H9 (cell line): ENCODE results near the gene DPH3. TPM values are rescaled to one million over a fixed set of nuclear protein-coding genes. Genes with fewer than 3 reads are reported as not detected.

ENCODE experiments used
- DNase-seq: peaks from one replicate; pipeline ENCODE4 v3.0.0-alpha.2; 2017
- H2AFZ ChIP-seq: one replicate; pipeline ENCODE4 v1.6.1; 2013; ENCODE audit warnings: mild to moderate bottlenecking, low read length, control low read depth, moderate library complexity
- H2AK5ac ChIP-seq: 2 replicates; pipeline ENCODE4 v1.6.1; 2013; ENCODE audit warnings: low read length, control low read depth, mixed read lengths; ENCODE audit not compliant: insufficient read length
- H2BK120ac ChIP-seq: one replicate; pipeline ENCODE4 v1.6.1; 2013; ENCODE audit warnings: low read depth, mild to moderate bottlenecking, low read length, control low read depth, inconsistent platforms; ENCODE audit not compliant: poor library complexity, severe bottlenecking
- H2BK12ac ChIP-seq: 2 replicates; pipeline ENCODE4 v1.6.1; 2013; ENCODE audit warnings: low read length, control low read depth, mixed read lengths, low read depth; ENCODE audit not compliant: insufficient read length
- H2BK15ac ChIP-seq: 2 replicates; pipeline ENCODE4 v1.6.1; 2013; ENCODE audit warnings: low read depth, low read length, control low read depth
- H2BK20ac ChIP-seq: one replicate; pipeline ENCODE4 v1.6.1; 2013; ENCODE audit warnings: low read depth, mild to moderate bottlenecking, low read length, control low read depth, inconsistent platforms; ENCODE audit not compliant: poor library complexity, severe bottlenecking
- H2BK5ac ChIP-seq: 2 replicates; pipeline ENCODE4 v1.6.1; 2013; ENCODE audit warnings: low read length, control low read depth, mixed read lengths; ENCODE audit not compliant: insufficient read length
- H3K14ac ChIP-seq: 2 replicates; pipeline ENCODE4 v1.6.1; 2013; ENCODE audit warnings: low read length, control low read depth; ENCODE audit not compliant: insufficient read depth
- H3K18ac ChIP-seq: 2 replicates; pipeline ENCODE4 v1.6.1; 2013; ENCODE audit warnings: low read depth, mild to moderate bottlenecking, mixed read lengths, low read length, control low read depth; ENCODE audit not compliant: insufficient read length
- H3K23ac ChIP-seq: 2 replicates; pipeline ENCODE4 v1.6.1; 2013; ENCODE audit warnings: low read length, control low read depth, mixed read lengths, low read depth; ENCODE audit not compliant: insufficient read length
- H3K23me2 ChIP-seq: 2 replicates; pipeline ENCODE4 v1.6.1; 2013; ENCODE audit warnings: low read depth, mild to moderate bottlenecking, mixed read lengths, low read length, control low read depth; ENCODE audit not compliant: insufficient read length, poor library complexity, severe bottlenecking
- H3K27ac ChIP-seq: 2 replicates; pipeline ENCODE4 v1.5.1; 2013; ENCODE audit warnings: low read length, control low read depth, mixed read lengths, low read depth; ENCODE audit not compliant: insufficient read length
- H3K27me3 ChIP-seq: 2 replicates; pipeline ENCODE4 v1.6.1; 2013; ENCODE audit warnings: low read length, control low read depth, inconsistent platforms; ENCODE audit not compliant: insufficient read depth
- H3K4ac ChIP-seq: 2 replicates; pipeline ENCODE4 v1.6.1; 2013; ENCODE audit warnings: low read depth, mild to moderate bottlenecking, control low read depth, inconsistent platforms, low read length, moderate library complexity
- H3K4me1 ChIP-seq: 2 replicates; pipeline ENCODE4 v1.6.1; 2013; ENCODE audit warnings: low read length, control low read depth, inconsistent platforms; ENCODE audit not compliant: insufficient read depth
- H3K4me2 ChIP-seq: 2 replicates; pipeline ENCODE4 v1.6.1; 2013; ENCODE audit warnings: low read length, control low read depth, mixed read lengths; ENCODE audit not compliant: insufficient read length, insufficient read depth
- H3K56ac ChIP-seq: 2 replicates; pipeline ENCODE4 v1.6.1; 2013; ENCODE audit warnings: low read depth, mild to moderate bottlenecking, mixed read lengths, low read length, control low read depth; ENCODE audit not compliant: insufficient read length
- H3K79me1 ChIP-seq: 2 replicates; pipeline ENCODE4 v1.6.1; 2013; ENCODE audit warnings: low read depth, mild to moderate bottlenecking, moderate library complexity, low read length, control low read depth, inconsistent platforms; ENCODE audit not compliant: insufficient read depth, poor library complexity, severe bottlenecking
- H3K79me2 ChIP-seq: 2 replicates; pipeline ENCODE4 v1.6.1; 2013; ENCODE audit warnings: low read length, control low read depth, inconsistent platforms; ENCODE audit not compliant: insufficient read depth
- H3K9ac ChIP-seq: 2 replicates; pipeline ENCODE4 v1.6.1; 2013; ENCODE audit warnings: low read length, control low read depth, mixed read lengths; ENCODE audit not compliant: insufficient read length; ENCODE audit errors: extremely low read depth
- H3K9me3 ChIP-seq: one replicate; pipeline ENCODE4 v1.6.1; 2013; ENCODE audit warnings: low read depth, low read length, inconsistent platforms; ENCODE audit not compliant: control insufficient read depth
- H3T11ph ChIP-seq: one replicate; pipeline ENCODE4 v1.6.1; 2013; ENCODE audit warnings: mild to moderate bottlenecking, low read length, control low read depth, inconsistent platforms
- H4K20me1 ChIP-seq: one replicate; pipeline ENCODE4 v1.6.1; 2013; ENCODE audit not compliant: control insufficient read depth, insufficient read length, insufficient read depth
- H4K5ac ChIP-seq: 2 replicates; pipeline ENCODE4 v1.6.1; 2013; ENCODE audit warnings: low read depth, mild to moderate bottlenecking, mixed read lengths, low read length, control low read depth; ENCODE audit not compliant: insufficient read length
- H4K8ac ChIP-seq: replicated peaks from 2 replicates; pipeline ENCODE4 v1.6.1; 2013; ENCODE audit warnings: low read length, control low read depth, mixed read lengths, low read depth; ENCODE audit not compliant: insufficient read length
- H4K91ac ChIP-seq: 2 replicates; pipeline ENCODE4 v1.6.1; 2013; ENCODE audit warnings: low read depth, mild to moderate bottlenecking, moderate library complexity, mixed read lengths, low read length, control low read depth; ENCODE audit not compliant: insufficient read length
- H3K27ac Mint-ChIP-seq, 3 experiments: 2 replicates in 2 of 3; 3 replicates in 1 of 3; pipeline ENCODE4 v1.8.0; 2020 to 2021; ENCODE audit warnings: mixed read lengths in 3 of 3, mild to moderate bottlenecking in 1 of 3, moderate library complexity in 1 of 3
- H3K27me3 Mint-ChIP-seq: 2 replicates; pipeline ENCODE4 v1.8.0; 2021; ENCODE audit warnings: low read depth, mild to moderate bottlenecking, moderate library complexity, mixed read lengths
- H3K36me3 Mint-ChIP-seq, 3 experiments: 2 replicates in 2 of 3; 3 replicates in 1 of 3; pipeline ENCODE4 v1.8.0; 2020 to 2021; ENCODE audit warnings: low read depth in 3 of 3, mixed read lengths in 3 of 3; ENCODE audit not compliant: insufficient read depth in 1 of 3
- H3K4me1 Mint-ChIP-seq, 2 experiments: 2 replicates each; pipeline ENCODE4 v1.8.0; 2020; ENCODE audit warnings: mixed read lengths in 2 of 2
- H3K4me3 Mint-ChIP-seq, 2 experiments: 2 replicates in 1 of 2; 3 replicates in 1 of 2; pipeline ENCODE4 v1.8.0; 2020 to 2021; ENCODE audit warnings: mild to moderate bottlenecking in 2 of 2, mixed read lengths in 2 of 2, moderate library complexity in 1 of 2
- H3K9me3 Mint-ChIP-seq, 2 experiments: 2 replicates in 1 of 2; 3 replicates in 1 of 2; pipeline ENCODE4 v1.8.0; 2020; ENCODE audit warnings: mild to moderate bottlenecking in 2 of 2, mixed read lengths in 2 of 2, moderate library complexity in 1 of 2
- WGBS: extraction: QIAGEN DNeasy Blood & Tissue Kit; methylation state at CpG from one replicate; pipeline ENCODE4 v1.1.7; 2013; ENCODE audit warnings: missing lambda C conversion rate, low lambda C conversion rate, mixed read lengths; ENCODE audit not compliant: insufficient read length; ENCODE audit errors: extremely low coverage; 5-methylcytosine and 5-hydroxymethylcytosine counted together
- total RNA-seq: library from RNA; stranded (reverse); gene quantifications from 2 replicates; pipeline ENCODE4 v1.2.1, GENCODE V29; 2021
- TF ChIP-seq, protein P1 (sequence below): fragments of 200-600 bp; sonication (generic); conservative IDR thresholded peaks from 3 replicates; pipeline ENCODE4 v1.8.0; 2021; ENCODE audit warnings: antibody characterized with exemption, mild to moderate bottlenecking

Gene DPH3
- total RNA-seq, 1 experiment from 2014 or later = 36.2 TPM

DNA sequence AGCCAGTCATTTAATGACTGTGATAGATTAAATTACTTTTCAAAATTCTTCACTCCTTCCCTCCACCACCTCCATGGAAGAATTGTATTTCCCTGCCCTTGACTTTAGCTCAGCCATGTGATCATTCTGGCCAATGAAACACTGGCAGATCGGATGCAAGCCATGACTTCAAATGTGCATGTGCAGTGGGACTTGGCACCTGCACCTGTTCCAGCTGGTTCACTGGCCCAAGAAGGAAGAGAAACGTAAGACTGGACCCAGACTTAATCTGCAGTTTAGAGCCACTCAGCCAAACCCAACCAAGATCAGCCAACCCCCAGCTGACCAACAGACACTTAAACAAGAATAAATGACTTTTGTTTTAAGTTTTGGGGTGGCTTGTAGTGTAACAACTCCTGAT lies 11.8 kb downstream of the DPH3 start:
- Mint-ChIP-seq H3K27me3 (no peaks in the 10 kb centered on the region; the same call in 1 of the 2 replicates), H3K9me3 (no peaks in the 10 kb centered on the region), H3K36me3 (no peaks in the 10 kb centered on the region), H3K4me3 (no peak overlapping the region), H3K27ac (no peak overlapping the region), H3K4me1 (peaks cover 0 to 3% of the 10 kb centered on the region in 2 experiments; a peak in 1 of 4 replicates)
- Histone ChIP-seq H2BK120ac (no peak overlapping the region), H3K79me2 (no peaks in the 10 kb centered on the region), H2BK12ac (no peak overlapping the region), H4K8ac (no peak overlapping the region), H2AFZ (no peak overlapping the region), H3K23me2 (no peaks in the 10 kb centered on the region), H2AK5ac (no peak overlapping the region), H3K56ac (no peak overlapping the region), H3K14ac (no peak overlapping the region), H2BK20ac (no peak overlapping the region), H3K9ac (no peak overlapping the region), H3K23ac (no peak overlapping the region), H3K4ac (no peak overlapping the region), H3T11ph (no peak overlapping the region), H4K20me1 (no peaks in the 10 kb centered on the region), H3K27me3 (no peaks in the 10 kb centered on the region), H4K5ac (no peak overlapping the region), H3K79me1 (no peaks in the 10 kb centered on the region), H2BK5ac (no peak overlapping the region), H3K4me1 (no peaks in the 10 kb centered on the region), H3K18ac (no peak overlapping the region), H4K91ac (no peak overlapping the region), H3K4me2 (no peak overlapping the region), H3K9me3 (no peaks in the 10 kb centered on the region), H3K27ac (no peak overlapping the region), H2BK15ac (no peak overlapping the region)
- DNase-seq = no peak
- no CpG with 5 or more reads among the region's 2 CpGs for WGBS
- TF ChIP-seq, protein P1, sequence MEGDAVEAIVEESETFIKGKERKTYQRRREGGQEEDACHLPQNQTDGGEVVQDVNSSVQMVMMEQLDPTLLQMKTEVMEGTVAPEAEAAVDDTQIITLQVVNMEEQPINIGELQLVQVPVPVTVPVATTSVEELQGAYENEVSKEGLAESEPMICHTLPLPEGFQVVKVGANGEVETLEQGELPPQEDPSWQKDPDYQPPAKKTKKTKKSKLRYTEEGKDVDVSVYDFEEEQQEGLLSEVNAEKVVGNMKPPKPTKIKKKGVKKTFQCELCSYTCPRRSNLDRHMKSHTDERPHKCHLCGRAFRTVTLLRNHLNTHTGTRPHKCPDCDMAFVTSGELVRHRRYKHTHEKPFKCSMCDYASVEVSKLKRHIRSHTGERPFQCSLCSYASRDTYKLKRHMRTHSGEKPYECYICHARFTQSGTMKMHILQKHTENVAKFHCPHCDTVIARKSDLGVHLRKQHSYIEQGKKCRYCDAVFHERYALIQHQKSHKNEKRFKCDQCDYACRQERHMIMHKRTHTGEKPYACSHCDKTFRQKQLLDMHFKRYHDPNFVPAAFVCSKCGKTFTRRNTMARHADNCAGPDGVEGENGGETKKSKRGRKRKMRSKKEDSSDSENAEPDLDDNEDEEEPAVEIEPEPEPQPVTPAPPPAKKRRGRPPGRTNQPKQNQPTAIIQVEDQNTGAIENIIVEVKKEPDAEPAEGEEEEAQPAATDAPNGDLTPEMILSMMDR = no peak
